Activated CD4-positive, alpha-beta memory T cell treated with anti-CD3 and anti-CD28 coated beads for 36 hours (primary cell): Measurements from ENCODE around the gene RBM6. TPM values are rescaled to one million over a fixed set of nuclear protein-coding genes. Genes with fewer than 3 reads are reported as not detected.

Experiments used
- CTCF ChIA-PET: fragments of 350-600 bp; sonication (Branson Sonifier 250); formaldehyde crosslinking; loops from one replicate; lab custom pipeline; 2021; ENCODE audit warnings: antibody characterized with exemption, inconsistent platforms; lab: Charles Lee
- POLR2A ChIA-PET: fragments of 350-600 bp; sonication (Branson Sonifier 250); formaldehyde crosslinking; loops from one replicate; lab custom pipeline; 2021; ENCODE audit warnings: antibody characterized with exemption; lab: Charles Lee
- DNase-seq: peaks from one replicate; pipeline ENCODE4 v3.0.0-alpha.2; 2020
- H3K27ac Mint-ChIP-seq: one replicate; pipeline ENCODE4 v1.8.0; 2021; ENCODE audit warnings: mixed read lengths
- H3K27me3 Mint-ChIP-seq: one replicate; pipeline ENCODE4 v1.8.0; 2021; ENCODE audit warnings: mixed read lengths
- H3K36me3 Mint-ChIP-seq: one replicate; pipeline ENCODE4 v1.8.0; 2021; ENCODE audit warnings: mixed read lengths
- H3K4me1 Mint-ChIP-seq: one replicate; pipeline ENCODE4 v1.8.0; 2021; ENCODE audit warnings: low read depth, mixed read lengths
- H3K4me3 Mint-ChIP-seq: one replicate; pipeline ENCODE4 v1.8.0; 2021; ENCODE audit warnings: mild to moderate bottlenecking, mixed read lengths
- H3K9me3 Mint-ChIP-seq: one replicate; pipeline ENCODE4 v1.8.0; 2021; ENCODE audit warnings: mixed read lengths
- intact Hi-C: fragments of 100-400 bp; cut with micrococcal nuclease; formaldehyde crosslinking; loops from one replicate; pipeline ENCODE4 v1.15.1; 2023
- total RNA-seq, 2 experiments: library from RNA; stranded (reverse); gene quantifications; one replicate each; pipeline ENCODE4 v1.2.3, GENCODE V29; 2021

Gene RBM6
- total RNA-seq, 2 experiments from 2014 or later, result 73.5 to 83.7 TPM

DNA sequence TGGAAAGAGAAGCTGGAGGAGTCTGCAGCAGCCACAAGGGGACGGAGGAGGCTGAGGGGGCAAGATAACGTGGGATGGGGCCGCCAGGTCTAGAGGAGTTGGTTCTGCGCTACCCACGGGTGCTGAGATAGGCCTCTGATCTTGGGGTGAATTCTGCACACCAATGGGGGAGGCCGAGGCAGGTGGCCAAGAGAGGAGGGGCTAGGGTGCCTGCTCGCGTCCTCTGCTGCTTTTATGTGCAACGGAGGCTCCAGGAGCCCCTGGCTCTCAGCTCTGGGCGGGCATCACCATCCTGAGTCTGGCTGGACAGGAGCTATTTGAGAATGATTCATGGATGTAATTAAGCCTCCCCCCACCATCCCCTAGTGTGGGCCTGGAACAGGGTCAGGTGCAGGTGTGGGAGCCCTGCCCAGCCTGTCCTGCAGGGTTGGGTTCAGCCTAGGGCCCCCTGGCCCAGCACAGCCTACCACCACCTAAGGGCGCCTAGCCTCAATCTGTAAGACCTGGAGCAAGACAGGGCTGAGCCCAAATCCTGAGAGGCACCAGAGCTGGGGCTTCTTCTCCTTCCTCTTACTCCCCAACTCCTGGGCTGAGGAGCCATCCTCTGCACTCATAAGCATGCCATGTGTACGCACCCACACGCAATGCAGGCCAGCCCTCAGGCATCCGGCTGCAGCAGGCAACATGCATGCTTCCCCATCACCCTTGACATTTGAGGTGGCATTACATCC is 182.9 kb downstream of the RBM6 start:
- CTCF ChIA-PET, result interaction anchor here (0.9 to 2.9 kb wide), 6 partner anchors 9 to 124 kb away, joined by 3 to 9 read pairs (median 5); no protein-coding TSS in a partner anchor
- intact Hi-C loops, result loop anchor here (5.0 kb wide), 1 partner anchor 149 kb away; no protein-coding TSS in a partner anchor
- Mint-ChIP-seq H3K36me3 (peaks cover 11% of the 10 kb centered on the region), H3K27ac (no peak overlapping the region), H3K27me3 (no peaks in the 10 kb centered on the region), H3K4me1 (no peaks in the 10 kb centered on the region), H3K9me3 (no peaks in the 10 kb centered on the region), H3K4me3 (no peak overlapping the region)
- POLR2A ChIA-PET, result no interaction called here
- DNase-seq, result no peak

GRCh38 chr3:50123394-50124051 is 183.6 kb downstream of the RBM6 start:
- POLR2A ChIA-PET, result no interaction called here

DNA sequence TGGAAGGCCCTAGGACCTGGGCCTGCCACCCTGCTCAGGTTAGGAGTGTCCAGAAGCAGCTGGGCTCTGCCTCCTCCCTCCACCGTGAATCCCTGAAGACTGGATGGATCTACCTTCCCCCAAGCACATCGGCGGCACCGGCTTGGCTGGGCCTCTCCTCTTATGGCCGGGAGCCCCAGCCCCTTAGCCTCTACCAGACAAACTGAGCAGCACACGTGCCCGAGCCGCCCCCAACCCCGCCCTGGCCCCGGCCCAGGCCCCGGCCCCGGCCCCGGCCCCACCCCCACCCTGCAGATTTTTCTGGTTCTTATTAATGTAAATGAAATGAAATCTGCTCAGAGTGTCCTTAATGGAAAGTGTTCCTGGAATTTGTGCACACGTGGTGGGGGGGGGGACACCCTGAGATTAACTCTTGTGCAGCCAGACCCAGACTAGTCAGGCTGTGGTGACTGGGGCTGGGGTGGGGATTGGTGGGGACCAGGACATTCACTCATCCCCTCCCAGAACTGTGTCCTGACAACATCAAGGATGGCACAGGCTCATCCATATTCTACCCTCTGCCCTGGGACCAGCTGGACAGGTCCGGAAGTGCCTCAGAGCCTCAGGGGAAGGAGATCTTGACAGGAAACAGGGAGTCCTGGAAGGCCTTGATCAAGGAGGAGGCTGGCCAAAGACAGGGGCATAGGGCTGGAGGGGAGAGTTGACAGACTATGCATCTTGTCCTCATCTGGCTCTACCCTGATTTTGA is 184.3 kb downstream of the RBM6 start:
- POLR2A ChIA-PET, result no interaction called here
- CTCF ChIA-PET, result no interaction called here
- intact Hi-C loops, result loop anchor here (5.0 kb wide), 1 partner anchor 148 kb away; no protein-coding TSS in a partner anchor
- H3K27me3 Mint-ChIP-seq, result no peaks in the 10 kb centered on the region
- no peak overlapping the region for H3K4me3 Mint-ChIP-seq
- H3K27ac Mint-ChIP-seq, result no peak overlapping the region
- H3K4me1 Mint-ChIP-seq, result no peaks in the 10 kb centered on the region
- no peaks in the 10 kb centered on the region for H3K9me3 Mint-ChIP-seq
- peaks cover 3% of the 10 kb centered on the region for H3K36me3 Mint-ChIP-seq
- DNase-seq, result no peak

More at GRCh38 chr3:50123394-50124051, 183.6 kb downstream of the RBM6 start:
- intact Hi-C loops, result loop anchor here (5.0 kb wide), 1 partner anchor 149 kb away; no protein-coding TSS in a partner anchor
- no peaks in the 10 kb centered on the region for H3K4me1 Mint-ChIP-seq
- H3K27me3 Mint-ChIP-seq, result no peaks in the 10 kb centered on the region
- no peak overlapping the region for H3K4me3 Mint-ChIP-seq
- no peak for DNase-seq
- CTCF ChIA-PET, result interaction anchor here (1.4 kb wide), 1 partner anchor 66 kb away, joined by 3 read pairs; no protein-coding TSS in a partner anchor
- H3K36me3 Mint-ChIP-seq, result peaks cover 4% of the 10 kb centered on the region
- no peak overlapping the region for H3K27ac Mint-ChIP-seq
- no peaks in the 10 kb centered on the region for H3K9me3 Mint-ChIP-seq

- Mint-ChIP-seq H3K27ac (no peak overlapping the region), H3K4me3 (no peak overlapping the region), H3K36me3 (peaks cover 1% of the 10 kb centered on the region), H3K27me3 (no peaks in the 10 kb centered on the region), H3K9me3 (no peaks in the 10 kb centered on the region), H3K4me1 (no peaks in the 10 kb centered on the region)
- ChIA-PET CTCF (no interaction called here), POLR2A (no interaction called here)
- DNase-seq, result no peak
- intact Hi-C loops, result loop anchor here (5.0 kb wide), 1 partner anchor 148 kb away; no protein-coding TSS in a partner anchor
Measured at GRCh38 chr3:50124800-50125178, 184.8 kb downstream of the RBM6 start.

- Mint-ChIP-seq H3K36me3 (no peaks in the 10 kb centered on the region), H3K27me3 (no peaks in the 10 kb centered on the region), H3K4me3 (no peak overlapping the region), H3K27ac (no peak overlapping the region), H3K4me1 (no peaks in the 10 kb centered on the region), H3K9me3 (no peaks in the 10 kb centered on the region)
- CTCF ChIA-PET, result no interaction called here
- DNase-seq, result no peak
- intact Hi-C loops, result no loop called here
- POLR2A ChIA-PET, result no interaction called here
Measured at GRCh38 chr3:50125541-50126286, 185.8 kb downstream of the RBM6 start.

DNA sequence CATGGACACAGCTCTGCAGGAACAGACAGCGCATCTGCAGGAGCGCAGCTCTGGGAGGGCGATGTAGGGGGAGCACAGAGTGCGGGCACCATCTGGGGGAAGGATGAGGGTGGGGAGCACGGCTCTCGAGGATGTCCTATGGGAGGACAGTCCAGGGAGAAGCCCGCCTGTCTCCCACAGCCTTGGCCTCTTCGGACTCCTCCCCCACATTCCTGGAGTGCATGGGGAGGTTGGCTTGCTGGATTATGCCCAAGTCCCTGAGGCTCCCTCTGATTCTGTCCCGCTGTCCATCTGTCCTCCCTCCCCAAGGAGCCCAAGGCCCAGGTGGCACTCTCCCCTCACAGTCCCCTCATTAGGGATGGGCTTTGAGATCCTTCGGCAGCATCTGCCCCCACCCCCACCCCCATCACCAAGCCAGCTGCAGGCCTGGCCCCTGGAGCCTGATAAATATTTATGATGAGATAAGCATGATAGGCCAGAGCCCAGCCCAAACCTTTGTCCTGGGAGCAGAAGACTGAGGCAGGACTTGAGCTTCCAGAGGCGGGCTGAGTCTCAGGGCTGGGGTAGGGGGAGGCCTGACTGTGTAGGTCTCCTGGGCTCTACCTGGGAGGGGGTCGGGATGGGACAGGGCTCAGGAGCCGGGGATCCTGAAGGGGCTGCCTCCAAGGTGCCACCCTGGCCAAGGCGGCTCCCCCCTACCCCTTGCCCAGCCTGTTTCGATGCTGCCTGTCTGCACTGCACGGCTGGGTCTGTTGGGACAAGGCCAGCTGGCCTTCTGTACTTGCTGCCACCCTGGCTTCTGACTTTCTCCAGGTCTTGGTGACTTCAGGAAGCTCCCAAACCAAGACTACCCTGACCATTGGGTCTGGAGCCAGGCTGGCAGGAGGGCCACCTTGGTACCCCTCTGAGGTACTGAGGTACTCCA is 186.6 kb downstream of the RBM6 start:
- no peaks in the 10 kb centered on the region for H3K36me3 Mint-ChIP-seq
- H3K4me3 Mint-ChIP-seq, result no peak overlapping the region
- H3K27me3 Mint-ChIP-seq, result no peaks in the 10 kb centered on the region
- H3K9me3 Mint-ChIP-seq, result no peaks in the 10 kb centered on the region
- POLR2A ChIA-PET, result no interaction called here
- no peaks in the 10 kb centered on the region for H3K4me1 Mint-ChIP-seq
- no peak overlapping the region for H3K27ac Mint-ChIP-seq
- intact Hi-C loops, result no loop called here
- CTCF ChIA-PET, result no interaction called here
- DNase-seq, result no peak

Other genes starting within 250 kb of the RBM6 start
- not detected for gene AMIGO3, start 220.5 kb upstream of the RBM6 start, total RNA-seq
- 10 to 100 TPM; 41.0 to 45.4 TPM for gene GMPPB, start 216.2 kb upstream of the RBM6 start, total RNA-seq
- gene IP6K1, start 153.6 kb upstream of the RBM6 start, total RNA-seq, result 10 to 100 TPM; 28.8 to 29.3 TPM
- under 1 TPM in 1 of 2 experiments, not detected in 1; 0.22 TPM for gene CDHR4, start 140.3 kb upstream of the RBM6 start, total RNA-seq
- gene INKA1, start 136.9 kb upstream of the RBM6 start, total RNA-seq, result 1 to 10 TPM; 1.0 to 1.2 TPM
- gene UBA7, start 126.2 kb upstream of the RBM6 start, total RNA-seq, result 10 to 100 TPM; 85.6 to 86.4 TPM
- 10 to 100 TPM; 22.7 to 25.3 TPM for gene TRAIP, start 83.6 kb upstream of the RBM6 start, total RNA-seq
- gene CAMKV, start 70.2 kb upstream of the RBM6 start, total RNA-seq, result under 1 TPM; 0.39 to 0.43 TPM
- gene MST1R, start 36.3 kb upstream of the RBM6 start, total RNA-seq, result under 1 TPM; 0.39 to 0.93 TPM
- gene MON1A, start 10.3 kb upstream of the RBM6 start, total RNA-seq, result 1 to 10 TPM; 6.3 to 7.8 TPM
- gene RBM5, start 148.8 kb downstream of the RBM6 start, total RNA-seq, result 100 to 1,000 TPM in 1 of 2 experiments, 10 to 100 TPM in 1; 95.2 to 107 TPM
- gene SEMA3F, start 215.2 kb downstream of the RBM6 start, total RNA-seq, result under 1 TPM; 0.17 to 0.19 TPM